ENCODE data around the gene PARVA.

The PARVA gene

GRCh38 chr11:12408156-12408770 lies 30.9 kb downstream of the PARVA start:
- DNase-seq: no peak

- no peak for DNase-seq
These were observed 32.2 kb downstream of the PARVA start for GRCh38 chr11:12409621-12410005.

- no peak for DNase-seq
These were observed 32.8 kb downstream of the PARVA start for GRCh38 chr11:12410006-12410728.

GRCh38 chr11:12411393-12411792 lies 34.0 kb downstream of the PARVA start:
- no peak for DNase-seq

GRCh38 chr11:12411806-12412727 lies 34.7 kb downstream of the PARVA start:
- DNase-seq: no peak

- no peak for DNase-seq
These were observed 36.0 kb downstream of the PARVA start for GRCh38 chr11:12413141-12414052.

GRCh38 chr11:12414611-12415010 lies 37.2 kb downstream of the PARVA start:
- no peak for DNase-seq

GRCh38 chr11:12415342-12415966 lies 38.1 kb downstream of the PARVA start:
- DNase-seq: no peak

- no peak for DNase-seq
These were observed 39.2 kb downstream of the PARVA start for GRCh38 chr11:12416552-12416951.

- no peak for DNase-seq
These were observed 40.6 kb downstream of the PARVA start for GRCh38 chr11:12417691-12418611.

GRCh38 chr11:12420040-12420439 lies 42.7 kb downstream of the PARVA start:
- DNase-seq: no peak

- no peak for DNase-seq
These were observed 43.3 kb downstream of the PARVA start for GRCh38 chr11:12420706-12421105.

GRCh38 chr11:12421386-12421785 lies 44.0 kb downstream of the PARVA start:
- DNase-seq: no peak

GRCh38 chr11:12426176-12426575 lies 48.8 kb downstream of the PARVA start:
- no peak for DNase-seq

- DNase-seq: no peak
These were observed 51.8 kb downstream of the PARVA start for GRCh38 chr11:12429155-12429554.

- no peak for DNase-seq
These were observed 53.0 kb downstream of the PARVA start for GRCh38 chr11:12430351-12430750.

- no peak for DNase-seq
These were observed 53.7 kb downstream of the PARVA start for GRCh38 chr11:12430954-12431595.

GRCh38 chr11:12432507-12432906 lies 55.1 kb downstream of the PARVA start:
- no peak for DNase-seq

GRCh38 chr11:12433121-12433520 lies 55.8 kb downstream of the PARVA start:
- no peak for DNase-seq
